Vagina (tissue), 2 donors: ENCODE data around the gene FAM76B. TPM values are rescaled to one million over a fixed set of nuclear protein-coding genes. Genes with fewer than 3 reads are reported as not detected.

Experiments used
- DNase-seq, 2 donors: peaks; one replicate each; pipeline ENCODE4 v3.0.0-alpha.2; 2017; ENCODE audit errors: extremely low spot score in 2 of 2
- H3K27ac ChIP-seq: fragments of 200-600 bp; sonication (generic); one replicate; pipeline ENCODE4 v1.5.1; 2019
- H3K27me3 ChIP-seq: fragments of 200-600 bp; sonication (generic); one replicate; pipeline ENCODE4 v1.5.1; 2019
- H3K36me3 ChIP-seq, 2 donors: fragments of 200-600 bp; sonication (generic); one replicate each; pipeline ENCODE4 v1.5.1; 2017 to 2019
- H3K4me1 ChIP-seq: fragments of 200-600 bp; sonication (generic); one replicate; pipeline ENCODE4 v1.5.1; 2019
- H3K4me3 ChIP-seq, 2 donors: fragments of 200-600 bp; sonication (generic); 1 replicate in 1 of 2; 2 replicates in 1 of 2; pipeline ENCODE4 v1.5.1; 2016 to 2019
- H3K9me3 ChIP-seq: fragments of 200-600 bp; sonication (generic); one replicate; pipeline ENCODE4 v1.5.1; 2019
- POLR2A ChIP-seq, 2 donors: fragments of 450-650 bp; IDR thresholded peaks; one replicate each; pipeline ENCODE4 v1.6.1; 2017; ENCODE audit warnings: antibody characterized with exemption in 2 of 2, mild to moderate bottlenecking in 2 of 2, moderate library complexity in 2 of 2
- POLR2AphosphoS5 ChIP-seq, 2 donors: sonication (generic); formaldehyde crosslinking; IDR thresholded peaks; one replicate each; pipeline ENCODE4 v1.9.0; 2017; ENCODE audit warnings: antibody characterized with exemption in 2 of 2, mild to moderate bottlenecking in 2 of 2, low read depth in 1 of 2; ENCODE audit not compliant: insufficient read depth in 1 of 2
- intact Hi-C: fragments of 100-400 bp; cut with DNase I; formaldehyde crosslinking; loops from one replicate; pipeline ENCODE4 v1.15.1; 2023
- total RNA-seq: library from RNA; depleted of rRNA; stranded (reverse); fragments of >200 nt; gene quantifications from one replicate; pipeline ENCODE4 v1.2.3, GENCODE V29; 2016
- TF ChIP-seq, protein P1 (sequence below), 3 experiments: fragments of 450-650 bp in 2 of 3; fragments of 200-600 bp in 1 of 3; sonication (generic) in 1 of 3; IDR thresholded peaks; one replicate each; pipeline ENCODE4 v1.5.1; 2017 to 2019; ENCODE audit warnings: antibody characterized with exemption in 3 of 3, mild to moderate bottlenecking in 2 of 3, moderate library complexity in 2 of 3

Gene FAM76B
- total RNA-seq, 1 donor from 2014 or later = 28.2 TPM

DNA sequence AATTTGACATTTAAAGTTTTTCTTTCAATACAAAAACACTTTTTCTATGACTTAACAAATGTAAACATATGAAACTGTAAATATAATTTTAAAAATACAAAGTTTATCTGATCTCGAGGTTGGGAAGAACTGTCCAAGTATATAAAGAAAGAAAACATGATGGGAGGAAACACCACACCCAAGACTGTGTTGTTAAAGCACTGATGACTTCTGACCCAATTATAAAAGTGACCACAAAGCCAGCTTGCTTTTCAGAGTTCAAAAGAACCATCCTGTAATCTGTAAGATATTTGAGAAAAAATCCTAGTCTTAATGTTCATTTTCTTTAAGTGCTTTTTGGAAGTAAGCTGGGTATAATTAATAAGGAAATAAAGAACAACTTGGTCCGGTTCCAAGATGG is 16.3 kb upstream of the FAM76B start:
- TF ChIP-seq POLR2A (IDR thresholded peaks at IDR 0.05) = no peak
- no peak for TF ChIP-seq POLR2AphosphoS5 (IDR thresholded peaks at IDR 0.05; ENCODE audit: insufficient read depth in 1 of 2, low read depth in 1 of 2)
- TF ChIP-seq, protein P1, sequence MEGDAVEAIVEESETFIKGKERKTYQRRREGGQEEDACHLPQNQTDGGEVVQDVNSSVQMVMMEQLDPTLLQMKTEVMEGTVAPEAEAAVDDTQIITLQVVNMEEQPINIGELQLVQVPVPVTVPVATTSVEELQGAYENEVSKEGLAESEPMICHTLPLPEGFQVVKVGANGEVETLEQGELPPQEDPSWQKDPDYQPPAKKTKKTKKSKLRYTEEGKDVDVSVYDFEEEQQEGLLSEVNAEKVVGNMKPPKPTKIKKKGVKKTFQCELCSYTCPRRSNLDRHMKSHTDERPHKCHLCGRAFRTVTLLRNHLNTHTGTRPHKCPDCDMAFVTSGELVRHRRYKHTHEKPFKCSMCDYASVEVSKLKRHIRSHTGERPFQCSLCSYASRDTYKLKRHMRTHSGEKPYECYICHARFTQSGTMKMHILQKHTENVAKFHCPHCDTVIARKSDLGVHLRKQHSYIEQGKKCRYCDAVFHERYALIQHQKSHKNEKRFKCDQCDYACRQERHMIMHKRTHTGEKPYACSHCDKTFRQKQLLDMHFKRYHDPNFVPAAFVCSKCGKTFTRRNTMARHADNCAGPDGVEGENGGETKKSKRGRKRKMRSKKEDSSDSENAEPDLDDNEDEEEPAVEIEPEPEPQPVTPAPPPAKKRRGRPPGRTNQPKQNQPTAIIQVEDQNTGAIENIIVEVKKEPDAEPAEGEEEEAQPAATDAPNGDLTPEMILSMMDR (IDR thresholded peaks at IDR 0.05) = no peak
- intact Hi-C loops = no loop called here
- no peaks in the 10 kb centered on the region for H3K4me1 ChIP-seq

DNA sequence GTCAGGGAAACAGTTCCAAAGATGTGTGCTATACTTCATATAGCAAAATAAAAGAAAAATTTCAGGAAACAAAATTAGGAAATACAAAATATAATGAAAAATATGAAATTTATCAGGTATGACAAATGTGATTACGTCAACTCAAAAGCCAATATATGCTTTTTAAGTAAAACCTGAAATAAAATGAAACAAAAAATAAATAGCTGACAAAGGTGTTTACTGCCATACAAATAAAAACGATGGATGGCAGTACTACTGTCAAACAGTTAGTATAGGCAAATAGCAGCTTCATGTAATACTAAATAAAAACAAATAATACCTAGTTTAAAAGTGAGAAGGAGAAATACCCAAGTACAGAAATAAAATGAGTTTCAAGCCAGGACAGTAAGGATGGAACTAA is 14.4 kb upstream of the FAM76B start:
- Histone ChIP-seq H3K9me3 (no peaks in the 10 kb centered on the region), H3K36me3 (peaks cover 0 to 11% of the 10 kb centered on the region in 2 donors), H3K27me3 (no peaks in the 10 kb centered on the region), H3K27ac (no peak overlapping the region), H3K4me3 (no peak overlapping the region), H3K4me1 (no peaks in the 10 kb centered on the region)
- intact Hi-C loops = no loop called here
- TF ChIP-seq, protein P1 (IDR thresholded peaks at IDR 0.05) = no peak
- TF ChIP-seq POLR2AphosphoS5 (IDR thresholded peaks at IDR 0.05; ENCODE audit: insufficient read depth in 1 of 2, low read depth in 1 of 2) (no peak), POLR2A (IDR thresholded peaks at IDR 0.05) (no peak)
- no peak for DNase-seq

More for the DNA sequence above, 16.3 kb upstream of the FAM76B start:
- Histone ChIP-seq H3K4me3 (no peak overlapping the region), H3K27me3 (no peaks in the 10 kb centered on the region), H3K9me3 (no peaks in the 10 kb centered on the region), H3K36me3 (no peaks in the 10 kb centered on the region), H3K27ac (no peak overlapping the region)
- DNase-seq = no peak

- Histone ChIP-seq H3K4me3 (no peak overlapping the region), H3K4me1 (no peaks in the 10 kb centered on the region), H3K9me3 (no peaks in the 10 kb centered on the region), H3K27me3 (no peaks in the 10 kb centered on the region), H3K36me3 (peaks cover 0 to 11% of the 10 kb centered on the region in 2 donors), H3K27ac (no peak overlapping the region)
- intact Hi-C loops = no loop called here
- DNase-seq = no peak
- TF ChIP-seq, protein P1 (IDR thresholded peaks at IDR 0.05) = no peak
- no peak for TF ChIP-seq POLR2AphosphoS5 (IDR thresholded peaks at IDR 0.05; ENCODE audit: insufficient read depth in 1 of 2, low read depth in 1 of 2)
- TF ChIP-seq POLR2A (IDR thresholded peaks at IDR 0.05) = no peak
Observed at GRCh38 chr11:95802806-95803205, 13.2 kb upstream of the FAM76B start.

GRCh38 chr11:95800438-95800837 is 10.9 kb upstream of the FAM76B start:
- Histone ChIP-seq H3K9me3 (no peaks in the 10 kb centered on the region), H3K4me1 (no peaks in the 10 kb centered on the region), H3K27ac (no peak overlapping the region), H3K4me3 (no peak overlapping the region), H3K36me3 (peaks cover 0 to 11% of the 10 kb centered on the region in 2 donors), H3K27me3 (no peaks in the 10 kb centered on the region)
- intact Hi-C loops = no loop called here
- DNase-seq = no peak
- TF ChIP-seq, protein P1 (IDR thresholded peaks at IDR 0.05) = no peak
- TF ChIP-seq POLR2AphosphoS5 (IDR thresholded peaks at IDR 0.05; ENCODE audit: insufficient read depth in 1 of 2, low read depth in 1 of 2) (no peak), POLR2A (IDR thresholded peaks at IDR 0.05) (no peak)

DNA sequence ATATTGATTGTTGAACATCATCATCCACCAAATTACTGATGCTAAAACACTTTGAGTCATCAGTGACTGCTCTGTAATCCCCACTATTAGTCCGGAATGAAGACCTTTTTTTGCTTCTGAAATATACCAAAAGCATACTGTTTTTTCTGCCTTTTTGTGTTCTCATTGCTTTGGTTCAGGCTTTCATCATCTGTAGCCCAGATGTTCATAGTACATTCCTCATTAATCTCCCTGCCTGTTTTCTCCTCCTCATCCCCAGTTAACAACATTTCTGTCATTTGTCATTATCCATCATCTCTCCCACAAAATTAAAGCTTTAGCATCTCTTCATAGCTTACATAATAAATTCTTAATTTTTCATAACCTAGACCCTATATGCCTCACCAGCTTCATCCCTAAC is 10.0 kb upstream of the FAM76B start:
- no peak for DNase-seq
- Histone ChIP-seq H3K4me3 (no peak overlapping the region), H3K4me1 (no peaks in the 10 kb centered on the region), H3K27ac (no peak overlapping the region), H3K36me3 (peaks cover 0 to 11% of the 10 kb centered on the region in 2 donors), H3K27me3 (no peaks in the 10 kb centered on the region), H3K9me3 (no peaks in the 10 kb centered on the region)
- intact Hi-C loops = no loop called here
- TF ChIP-seq, protein P1 (IDR thresholded peaks at IDR 0.05) = no peak
- no peak for TF ChIP-seq POLR2AphosphoS5 (IDR thresholded peaks at IDR 0.05; ENCODE audit: insufficient read depth in 1 of 2, low read depth in 1 of 2)
- TF ChIP-seq POLR2A (IDR thresholded peaks at IDR 0.05) = no peak
